Fibroblast of lung (primary cell): ENCODE data around the gene OR1S2.

Source experiments
- EZH2 ChIP-seq: IDR thresholded peaks from 2 replicates; pipeline ENCODE4 v1.5.1; 2012; ENCODE audit warnings: low read length, control low read depth, mild to moderate bottlenecking; ENCODE audit errors: missing control alignments
- TF ChIP-seq, protein P1 (sequence below), 2 donors: IDR thresholded peaks in 1 of 2; conservative IDR thresholded peaks in 1 of 2; 1 replicate in 1 of 2; 2 replicates in 1 of 2; pipeline ENCODE4 v1.5.1; 2011 to 2012; ENCODE audit warnings: low read length in 2 of 2, control low read depth in 1 of 2, inconsistent platforms in 1 of 2, low read depth in 1 of 2, mild to moderate bottlenecking in 1 of 2

- TF ChIP-seq EZH2 = no peak
- TF ChIP-seq, protein P1, sequence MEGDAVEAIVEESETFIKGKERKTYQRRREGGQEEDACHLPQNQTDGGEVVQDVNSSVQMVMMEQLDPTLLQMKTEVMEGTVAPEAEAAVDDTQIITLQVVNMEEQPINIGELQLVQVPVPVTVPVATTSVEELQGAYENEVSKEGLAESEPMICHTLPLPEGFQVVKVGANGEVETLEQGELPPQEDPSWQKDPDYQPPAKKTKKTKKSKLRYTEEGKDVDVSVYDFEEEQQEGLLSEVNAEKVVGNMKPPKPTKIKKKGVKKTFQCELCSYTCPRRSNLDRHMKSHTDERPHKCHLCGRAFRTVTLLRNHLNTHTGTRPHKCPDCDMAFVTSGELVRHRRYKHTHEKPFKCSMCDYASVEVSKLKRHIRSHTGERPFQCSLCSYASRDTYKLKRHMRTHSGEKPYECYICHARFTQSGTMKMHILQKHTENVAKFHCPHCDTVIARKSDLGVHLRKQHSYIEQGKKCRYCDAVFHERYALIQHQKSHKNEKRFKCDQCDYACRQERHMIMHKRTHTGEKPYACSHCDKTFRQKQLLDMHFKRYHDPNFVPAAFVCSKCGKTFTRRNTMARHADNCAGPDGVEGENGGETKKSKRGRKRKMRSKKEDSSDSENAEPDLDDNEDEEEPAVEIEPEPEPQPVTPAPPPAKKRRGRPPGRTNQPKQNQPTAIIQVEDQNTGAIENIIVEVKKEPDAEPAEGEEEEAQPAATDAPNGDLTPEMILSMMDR (conservative IDR thresholded peaks at IDR 0.05 in 1 of 2, IDR thresholded peaks at IDR 0.05 in 1 of 2; ENCODE audit: low read depth in 1 of 2, low read length in 2 of 2) = no peak
Observed at GRCh38 chr11:58164990-58165389, 39.0 kb downstream of the OR1S2 start.
